NCI-H146 treated with DMSO at 0.1 percent for 48 hours (cell line): ENCODE data around the gene AKAP6.

Source experiments
- DNase-seq: peaks from one replicate; lab custom pipeline; 2025; ENCODE audit not compliant: unreplicated experiment; lab: John Stamatoyannopoulos, UW

The AKAP6 gene

DNA sequence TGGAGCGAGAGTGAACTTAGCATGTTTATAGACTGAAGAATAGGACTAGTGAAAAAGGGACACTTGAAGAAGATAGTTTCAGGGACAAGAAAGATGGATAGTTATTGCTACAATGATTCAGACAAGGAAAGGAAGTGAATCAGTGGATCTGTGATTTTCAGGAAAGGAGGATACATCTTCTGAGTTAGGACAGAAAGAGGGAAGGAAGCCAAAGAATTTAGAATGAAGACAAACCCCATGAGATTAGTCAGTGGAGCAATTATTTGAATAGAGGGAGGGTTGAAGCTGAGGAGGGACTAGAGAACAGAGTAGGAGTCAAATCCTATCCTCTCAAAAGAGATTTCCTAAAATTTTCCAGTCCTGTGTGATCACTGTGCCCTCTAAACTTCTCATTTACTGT, 282.7 kb downstream of the AKAP6 start:
- DNase-seq: no peak

DNA sequence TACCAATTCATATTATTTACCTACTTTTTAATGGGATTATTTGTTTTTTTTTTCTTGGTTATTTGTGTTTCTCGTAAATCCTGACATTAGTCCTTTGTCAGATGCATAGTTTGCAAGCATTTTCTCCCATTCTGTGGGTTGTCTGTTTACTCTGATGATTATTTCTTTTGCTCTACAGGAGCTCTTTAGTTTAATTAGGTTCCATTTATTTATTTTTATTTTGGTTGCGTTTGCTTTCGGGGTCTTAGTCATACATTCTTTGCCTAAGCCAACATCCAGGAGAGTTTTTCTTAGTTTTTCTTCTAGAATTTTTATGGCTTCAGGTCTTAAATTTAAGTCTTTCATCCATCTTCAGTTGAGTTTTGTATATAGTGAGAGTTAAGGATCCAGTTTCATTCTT, 289.9 kb downstream of the AKAP6 start:
- no peak for DNase-seq

DNA sequence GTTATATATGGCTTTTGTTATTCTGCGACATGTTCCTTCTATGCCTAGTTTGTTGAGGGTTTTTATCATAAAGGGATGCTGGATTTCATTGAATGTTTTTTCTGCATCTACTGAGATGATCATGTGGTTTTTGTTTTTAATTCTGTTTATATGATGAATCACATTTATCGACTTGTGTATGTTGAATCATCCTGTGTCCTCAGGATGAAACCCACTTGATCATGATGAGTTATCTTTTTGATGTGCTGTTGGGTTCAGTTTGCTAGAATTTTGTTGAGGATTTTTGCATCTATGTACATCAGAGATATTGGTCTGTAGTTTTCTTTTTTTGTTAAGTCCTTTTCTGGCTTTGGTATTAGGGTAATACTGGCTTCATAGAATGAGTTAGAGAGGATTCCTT, 291.2 kb downstream of the AKAP6 start:
- DNase-seq: no peak

DNA sequence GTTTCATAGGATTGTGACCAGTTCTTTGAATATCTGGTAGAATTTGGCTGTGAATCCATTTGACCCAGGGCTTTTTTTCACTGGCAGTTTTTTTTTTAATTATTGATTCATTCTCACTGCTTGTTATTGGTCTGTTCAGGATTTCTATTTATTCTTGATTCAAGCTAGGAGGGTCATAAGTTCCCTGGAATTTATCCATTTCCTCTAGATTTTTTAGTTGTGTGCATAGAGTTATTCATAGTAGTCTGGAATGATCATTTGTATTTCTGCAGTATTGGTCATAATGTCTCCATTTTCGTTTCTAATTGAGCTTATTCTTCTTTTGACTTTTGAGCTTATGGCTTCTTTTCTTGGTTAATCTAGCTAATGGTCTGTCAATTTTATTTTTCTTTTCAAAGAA, 291.6 kb downstream of the AKAP6 start:
- no peak for DNase-seq

DNA sequence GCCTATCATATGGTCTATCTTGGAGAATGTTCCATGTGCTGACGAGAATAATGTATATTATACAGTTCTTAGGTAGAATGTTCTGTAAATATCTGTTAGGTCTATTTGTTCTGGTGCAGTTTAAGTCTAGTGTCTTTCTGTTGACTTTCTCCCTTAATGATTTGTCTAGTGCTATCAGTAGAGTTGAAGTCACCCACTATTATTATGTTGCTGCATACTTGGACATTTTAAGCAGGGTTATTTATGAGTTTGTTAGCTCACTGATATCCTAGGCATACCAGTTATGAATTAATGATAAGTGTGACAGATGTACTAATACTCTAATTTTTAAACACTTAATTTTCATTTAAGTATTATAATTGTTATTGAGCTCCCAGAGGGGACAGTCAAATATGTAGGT, 292.5 kb downstream of the AKAP6 start:
- no peak for DNase-seq

DNA sequence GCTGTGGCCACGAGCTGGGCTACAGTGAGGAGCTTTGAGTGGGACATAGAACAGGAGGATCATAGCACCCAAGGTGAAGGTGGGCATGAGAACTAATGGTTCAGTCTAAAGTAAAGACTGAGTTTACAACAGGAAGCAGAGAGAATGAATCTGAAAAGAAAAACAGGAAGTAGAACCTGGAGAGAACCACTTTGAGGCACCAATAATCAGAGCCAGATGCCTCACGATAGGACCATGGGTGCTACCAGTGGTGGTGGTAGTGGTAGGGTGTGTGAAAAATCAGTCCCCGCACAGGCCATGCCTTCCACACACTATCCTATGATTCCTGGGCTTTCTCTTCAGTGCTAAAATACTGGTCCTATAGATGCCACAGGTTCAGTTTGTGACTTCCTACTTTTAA, 293.6 kb downstream of the AKAP6 start:
- DNase-seq: no peak

DNA sequence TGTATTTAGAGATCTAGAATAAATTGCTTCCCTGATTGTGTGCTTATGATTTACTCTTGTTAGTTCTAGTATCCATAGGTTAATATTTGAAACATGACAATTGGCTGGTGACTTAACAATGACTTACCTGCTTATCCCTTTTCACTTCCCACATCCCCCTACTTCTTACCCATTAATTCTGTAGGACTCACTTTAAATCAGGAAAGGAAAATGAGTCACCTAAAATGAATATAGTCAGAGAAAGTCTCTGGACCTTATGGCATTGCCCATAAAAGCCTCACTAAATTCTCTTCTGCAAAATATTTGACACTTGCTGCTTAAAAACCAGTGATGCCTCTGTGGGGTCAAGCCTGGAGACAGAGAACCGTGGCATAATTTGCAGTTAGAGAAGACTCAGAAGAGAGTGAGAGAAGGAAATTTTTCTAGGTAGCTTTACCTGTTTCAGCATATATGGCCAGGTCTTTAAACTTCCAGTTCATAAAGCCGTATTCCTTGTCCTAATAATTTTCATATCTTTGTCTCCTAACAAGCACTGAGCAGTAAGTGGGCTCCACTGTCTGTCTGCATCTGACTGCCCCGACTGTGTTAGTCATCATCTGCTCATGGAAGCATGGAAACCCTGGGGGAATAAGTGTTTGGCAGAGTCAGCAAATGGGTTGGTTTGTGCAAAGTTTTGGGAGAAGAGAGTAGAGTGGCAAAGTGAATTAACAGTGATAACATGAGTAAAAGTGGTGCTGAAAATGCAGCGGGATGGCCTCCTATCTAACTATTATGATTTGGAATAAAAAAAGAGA, 294.4 kb downstream of the AKAP6 start:
- DNase-seq: no peak

DNA sequence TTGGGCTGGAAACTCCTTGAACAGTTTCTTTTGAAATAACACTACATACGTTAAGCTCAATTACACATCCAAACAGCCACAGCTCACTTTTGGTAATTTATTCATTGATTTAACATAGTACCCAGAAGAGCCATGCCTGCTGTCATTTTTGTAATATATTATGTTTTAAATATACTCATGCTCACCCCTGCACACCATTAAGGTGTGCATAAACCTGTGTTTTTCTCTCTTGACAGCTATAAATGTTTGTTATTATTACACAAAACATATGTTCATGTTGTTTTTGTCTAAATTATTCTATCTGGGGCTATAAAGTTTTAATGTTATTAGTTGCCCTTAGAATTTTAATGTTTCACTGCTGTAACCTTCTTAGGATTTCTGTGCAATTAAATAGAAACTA, 296.1 kb downstream of the AKAP6 start:
- no peak for DNase-seq

DNA sequence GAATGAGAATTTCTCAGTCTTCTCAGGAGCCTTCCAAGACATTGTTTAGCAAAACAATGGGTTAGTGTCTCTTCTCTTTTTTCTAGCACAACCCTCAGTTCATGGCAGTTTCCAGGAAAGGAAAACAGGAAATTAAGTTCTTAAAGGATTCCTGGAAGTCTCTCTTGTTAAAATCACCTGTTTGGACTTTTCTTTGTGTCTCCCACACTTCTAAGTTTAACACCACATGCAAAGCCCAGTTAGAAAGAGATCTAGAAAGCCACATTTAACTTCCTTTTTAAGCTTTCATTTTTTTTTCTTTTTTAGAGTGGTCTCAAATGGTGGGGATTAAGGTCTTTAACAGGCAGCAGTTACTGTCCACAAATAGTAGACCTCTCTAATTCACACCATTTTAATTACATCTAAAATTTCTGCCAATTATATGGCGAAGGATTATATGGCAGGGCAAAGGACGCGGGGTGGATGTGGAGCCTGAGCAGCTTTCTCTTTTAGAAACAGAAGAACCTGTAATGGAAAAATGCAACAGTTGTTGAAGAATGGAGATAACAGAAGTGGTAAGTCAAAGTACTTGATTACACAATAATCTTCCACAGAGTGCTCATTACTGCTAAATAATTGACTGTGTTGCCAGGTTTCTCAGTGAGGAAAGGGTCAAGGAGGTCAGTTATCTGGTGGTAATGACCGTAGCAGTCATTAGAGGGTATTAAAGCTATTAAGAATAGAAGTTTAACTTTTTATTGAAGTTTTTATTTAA, 298.6 kb downstream of the AKAP6 start:
- DNase-seq: no peak

DNA sequence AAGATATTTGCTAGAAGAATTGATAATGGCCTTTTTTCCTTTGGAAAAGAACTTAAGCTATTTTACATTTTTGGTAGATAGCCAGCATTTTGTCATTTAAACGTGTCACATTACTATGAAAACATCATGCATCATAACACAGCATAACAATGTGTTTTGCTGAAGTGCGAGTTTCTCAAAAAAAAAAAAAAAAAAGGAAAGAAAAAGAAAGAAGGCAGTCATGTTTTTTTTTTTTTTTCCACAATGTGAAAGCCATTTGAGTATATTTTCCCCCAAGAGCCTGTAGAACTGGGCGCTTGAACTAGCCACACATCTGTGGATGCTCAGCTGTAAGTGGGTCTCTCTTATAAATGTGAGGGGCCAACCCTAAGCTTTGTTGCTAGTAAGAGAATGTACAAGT, 300.1 kb downstream of the AKAP6 start:
- no peak for DNase-seq

DNA sequence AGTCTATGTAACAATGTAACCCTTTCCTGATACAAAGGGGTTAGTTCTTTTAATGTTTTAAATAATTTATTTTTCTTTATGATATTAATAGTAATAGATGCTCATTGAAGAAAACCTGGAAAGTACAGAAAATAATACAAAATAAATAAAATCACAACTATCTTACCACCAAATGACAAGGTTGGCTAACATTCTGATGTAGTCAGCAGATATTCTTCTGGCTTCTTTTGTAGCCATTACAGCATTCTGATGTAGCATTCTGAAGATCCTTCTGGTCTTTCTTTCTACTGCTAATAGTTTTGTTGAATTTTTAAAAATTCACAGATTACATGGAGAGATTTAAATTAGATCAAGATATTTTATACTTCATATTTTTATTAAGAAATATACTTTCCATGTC, 301.6 kb downstream of the AKAP6 start:
- DNase-seq: no peak

DNA sequence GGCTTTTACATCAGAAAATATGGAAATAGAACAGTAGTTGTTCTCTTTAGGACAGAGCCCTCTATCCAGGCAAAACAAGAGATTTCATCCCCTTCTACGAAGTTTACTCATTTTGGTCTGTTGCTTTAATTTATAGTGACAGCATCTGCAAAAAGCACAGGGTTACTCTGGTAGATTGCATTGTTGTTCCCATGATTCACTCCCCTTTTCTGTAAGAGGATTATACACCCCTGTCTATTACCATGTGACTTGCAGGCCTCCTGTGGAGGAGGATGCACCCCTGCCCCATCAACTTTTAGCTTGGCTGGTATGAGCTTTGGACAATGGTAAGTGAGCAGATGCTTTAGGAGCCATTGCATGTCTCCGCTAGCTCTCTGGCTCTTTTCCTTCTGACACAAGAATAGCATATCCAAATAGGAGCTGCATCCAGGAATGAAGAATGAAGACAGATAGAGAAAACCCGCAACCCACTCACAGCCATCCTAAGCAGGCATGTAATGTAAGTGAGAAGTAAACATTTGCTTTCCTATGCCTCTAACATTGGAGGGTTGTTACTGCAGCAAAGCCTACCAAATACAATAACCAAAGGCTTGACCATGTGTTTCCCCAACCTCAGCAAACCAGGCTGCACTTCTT, 304.2 kb downstream of the AKAP6 start:
- no peak for DNase-seq

DNA sequence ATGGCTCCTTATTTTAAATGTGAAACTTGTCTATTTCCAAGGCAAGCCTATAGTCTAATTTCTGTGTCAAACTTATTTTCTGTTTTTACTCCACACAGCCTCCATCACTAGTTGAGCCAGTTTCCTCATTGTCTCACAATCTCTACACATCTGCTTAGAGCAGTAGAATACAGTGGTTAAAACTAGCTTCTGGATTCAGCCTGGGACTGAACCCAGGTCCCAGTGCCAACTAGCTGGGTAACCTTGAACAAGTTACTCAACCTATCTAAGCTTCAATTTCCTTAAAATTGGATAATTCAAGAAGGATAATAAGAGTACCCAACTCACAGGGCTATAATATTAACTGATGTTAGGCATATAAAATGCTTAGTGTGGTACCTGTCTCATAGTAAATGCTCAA, 304.8 kb downstream of the AKAP6 start:
- DNase-seq: no peak

DNA sequence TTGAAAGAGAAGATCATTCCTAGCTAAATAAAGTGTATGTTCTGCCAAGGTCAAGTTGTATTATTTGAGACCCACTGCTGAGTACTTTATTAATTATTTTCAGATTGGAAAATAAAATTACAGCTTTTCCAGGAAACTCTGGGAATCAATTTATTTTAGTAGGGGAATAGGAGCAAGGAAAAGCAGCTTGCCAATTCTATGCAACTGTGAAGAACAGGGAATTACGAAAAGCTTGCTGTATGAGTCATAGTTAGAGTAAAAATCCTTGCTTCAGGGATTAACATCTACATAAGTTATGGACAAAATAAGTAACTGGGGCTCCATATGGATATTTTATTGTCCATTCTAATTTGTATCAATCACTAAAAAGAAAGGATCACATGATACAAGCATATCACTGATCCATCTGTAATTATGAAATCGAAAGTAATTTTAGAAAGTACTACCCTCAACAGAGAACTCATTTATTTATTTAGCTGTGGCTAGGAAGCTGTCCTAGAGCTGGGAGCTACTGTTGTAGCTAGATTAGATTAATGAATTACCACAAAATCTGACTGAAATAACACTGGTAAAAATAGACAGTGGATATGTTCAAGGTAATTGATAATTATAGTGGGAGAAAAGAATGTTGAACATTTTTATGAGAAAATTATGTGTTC, 306.1 kb downstream of the AKAP6 start:
- DNase-seq: no peak

DNA sequence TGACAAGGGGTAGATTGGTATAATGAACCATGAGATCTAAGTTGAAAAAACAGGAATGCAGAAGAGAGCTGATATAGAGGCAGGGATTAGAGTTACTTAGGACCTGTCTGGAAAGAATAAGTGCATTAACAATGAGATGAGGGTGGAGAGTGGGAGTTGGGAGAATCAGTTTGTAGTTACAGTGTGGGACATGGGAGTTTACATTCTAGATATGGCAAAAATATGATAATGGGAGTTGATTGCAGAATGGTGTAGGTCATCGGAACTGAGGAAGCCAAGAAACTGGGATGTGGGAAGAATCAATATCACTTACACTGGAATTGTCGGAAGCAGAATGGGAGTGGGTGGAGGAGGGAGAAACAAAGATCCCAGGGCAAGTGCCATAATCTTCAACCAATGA, 308.5 kb downstream of the AKAP6 start:
- no peak for DNase-seq

DNA sequence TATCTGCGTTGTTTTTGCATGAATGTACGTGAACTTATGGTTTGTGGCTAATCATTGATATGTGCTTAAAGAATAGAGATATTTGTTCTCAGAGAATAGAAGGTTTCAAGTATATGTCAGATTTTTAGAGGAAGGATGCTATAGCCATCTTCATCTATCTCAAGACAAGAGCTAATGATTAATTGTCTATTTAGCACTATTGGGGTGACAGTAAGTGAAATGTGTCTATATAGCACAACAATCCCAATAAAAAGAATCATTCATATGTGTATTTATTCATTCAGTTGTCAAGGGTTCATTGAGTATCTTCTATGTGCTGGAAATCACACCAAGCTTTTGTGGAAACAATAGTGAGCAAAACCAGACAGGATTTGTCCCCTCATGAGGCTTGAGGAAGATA, 310.1 kb downstream of the AKAP6 start:
- no peak for DNase-seq

DNA sequence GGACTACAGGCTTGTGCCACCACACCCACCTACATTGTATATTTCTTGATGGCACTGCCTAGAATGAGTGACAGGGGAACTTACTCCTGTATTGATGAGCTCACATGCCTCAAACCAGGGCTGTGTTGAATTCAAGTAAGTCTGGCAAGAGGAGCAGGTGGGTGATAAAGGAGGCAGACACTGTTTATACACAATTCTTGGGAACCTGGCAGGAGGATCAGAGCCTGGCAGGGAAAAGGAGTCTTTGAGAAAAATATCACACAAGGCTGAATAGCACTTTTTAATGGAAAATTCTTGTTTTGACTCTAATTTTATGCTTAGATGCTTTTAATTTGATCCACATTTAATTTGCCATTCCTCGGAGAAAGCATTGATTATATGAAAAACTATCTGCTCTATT, 316.5 kb downstream of the AKAP6 start:
- DNase-seq: no peak

DNA sequence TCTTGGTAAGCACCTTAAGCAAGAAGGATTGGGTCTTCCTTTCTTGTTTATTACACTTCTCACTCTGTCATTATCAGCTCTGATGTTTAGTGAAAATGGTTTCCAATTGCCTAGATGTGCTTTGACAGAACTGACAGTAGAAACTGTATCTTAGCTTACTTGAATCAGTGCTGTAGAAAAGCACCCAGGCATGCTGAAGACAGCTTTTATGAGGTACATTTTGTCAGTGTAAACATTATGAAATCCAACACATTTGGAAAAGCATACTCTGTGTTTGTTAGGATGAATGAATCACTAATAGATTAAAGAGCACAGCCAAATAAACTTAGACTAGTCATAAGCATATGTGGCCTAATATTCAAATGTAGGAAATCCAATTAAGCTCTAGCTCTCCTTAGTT, 319.3 kb downstream of the AKAP6 start:
- DNase-seq: no peak

DNA sequence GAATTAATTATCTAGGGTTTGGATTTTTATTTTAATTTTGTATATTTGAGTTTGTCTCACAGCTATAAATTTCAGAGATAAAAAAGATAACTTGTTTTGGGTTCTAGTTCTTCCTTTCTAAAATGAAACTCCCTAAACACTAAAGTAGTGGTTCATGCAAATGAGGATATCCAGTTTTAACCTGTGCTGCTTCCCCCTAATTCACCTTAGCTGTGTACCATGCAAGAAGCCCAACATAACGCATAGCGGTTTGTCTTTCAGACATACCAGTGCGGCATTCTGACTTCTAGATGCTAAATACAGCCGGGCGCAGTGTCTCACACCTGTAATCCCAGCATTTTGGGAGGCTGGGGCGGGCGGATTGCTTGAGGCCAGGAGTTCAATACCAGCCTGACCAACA, 320.9 kb downstream of the AKAP6 start:
- no peak for DNase-seq

DNA sequence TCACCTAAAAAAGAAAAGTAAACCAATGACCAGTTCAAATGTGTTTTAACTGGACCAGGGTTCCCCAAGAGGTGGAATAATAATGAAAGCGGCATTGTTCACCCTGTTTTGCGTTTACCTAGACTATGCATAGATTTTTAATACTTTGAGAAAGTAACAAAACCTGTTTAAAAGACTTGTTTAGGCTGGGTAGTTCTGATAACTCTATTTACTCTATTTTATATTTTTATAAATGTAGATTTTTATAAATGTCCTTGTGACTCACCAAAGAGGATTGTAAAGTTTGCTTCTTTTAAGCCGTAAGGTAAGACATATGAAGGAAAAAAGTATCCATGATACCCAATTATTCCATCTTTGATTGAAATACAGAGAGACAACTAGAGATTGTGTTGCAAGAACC, 321.6 kb downstream of the AKAP6 start:
- no peak for DNase-seq

DNA sequence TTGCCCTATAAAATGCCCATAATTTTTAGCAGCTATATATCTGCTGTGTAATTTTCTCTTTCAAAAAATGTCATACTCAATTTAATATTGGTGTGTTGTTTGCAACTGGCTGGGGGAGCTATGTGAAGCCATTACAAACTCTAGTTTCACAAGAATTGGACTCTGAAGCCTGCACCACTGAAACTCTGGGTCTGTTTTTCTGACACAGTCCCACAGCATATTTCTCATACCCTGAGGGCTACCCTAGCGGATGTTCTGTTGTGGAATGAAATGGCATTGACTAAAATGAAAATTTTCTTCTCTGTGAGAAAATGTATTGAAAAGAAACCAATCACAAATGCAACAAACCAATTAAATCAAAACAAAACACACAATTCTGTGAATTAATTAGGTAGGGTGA, 325.0 kb downstream of the AKAP6 start:
- DNase-seq: no peak

DNA sequence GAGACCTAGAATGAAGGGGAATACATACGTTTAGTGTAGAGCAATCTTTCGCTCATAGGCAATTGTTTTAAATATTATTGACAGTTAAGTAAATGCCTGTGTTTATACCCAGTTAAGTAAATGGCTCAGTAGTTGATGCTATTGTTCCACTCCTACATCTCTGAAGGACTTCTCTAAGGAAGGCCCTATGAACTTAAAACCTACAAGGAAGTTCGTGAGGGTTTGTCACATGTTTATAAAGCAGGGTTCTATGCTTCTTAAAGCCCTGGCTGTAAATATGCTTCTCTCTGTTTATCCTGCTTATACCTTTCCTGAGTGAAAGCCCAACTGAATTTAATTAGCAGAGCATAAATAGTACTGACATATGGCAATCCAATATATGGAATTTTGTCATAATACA, 327.5 kb downstream of the AKAP6 start:
- no peak for DNase-seq
